AG04450 (cell line): ENCODE results near the gene EBF3. TPM values are rescaled to one million over a fixed set of nuclear protein-coding genes. Genes with fewer than 3 reads are reported as not detected.

ENCODE experiments used
- CTCF ChIA-PET: fragments of 300-600, 350-600 bp; formaldehyde crosslinking; extraction: SDS; loops from one replicate; lab custom pipeline; 2022; ENCODE audit warnings: antibody characterized with exemption, inconsistent platforms; lab: Charles Lee
- POLR2A ChIA-PET: fragments of 350-600 bp; formaldehyde crosslinking; extraction: SDS; loops from one replicate; lab custom pipeline; 2021; ENCODE audit warnings: antibody characterized with exemption, inconsistent platforms; lab: Yijun Ruan, JAX
- DNase-seq: peaks from one replicate; pipeline ENCODE4 v3.0.0-alpha.2; 2011; ENCODE audit warnings: low read depth, low spot score
- H3K27ac ChIP-seq: one replicate; pipeline ENCODE4 v1.5.1; 2012; ENCODE audit warnings: low read depth, low read length, control low read depth
- H3K27me3 ChIP-seq: one replicate; pipeline ENCODE4 v1.6.0; 2012; ENCODE audit warnings: low read length; ENCODE audit not compliant: control insufficient read depth, insufficient read depth
- H3K4me3 ChIP-seq: 2 replicates; pipeline ENCODE4 v1.5.1; 2011; ENCODE audit warnings: mild to moderate bottlenecking, low read depth, low read length, control low read depth
- H3K9me3 ChIP-seq: 2 replicates; pipeline ENCODE4 v1.5.1; 2012; ENCODE audit warnings: low read length; ENCODE audit not compliant: control insufficient read depth, insufficient read depth
- polyA plus RNA-seq: library from polyadenylated mRNA; depleted of rRNA; stranded (reverse); fragments of >200 nt; gene quantifications from 2 replicates; pipeline ENCODE4 v1.2.3, GENCODE V29; 2011
- TF ChIP-seq, protein P1 (sequence below): IDR thresholded peaks from 2 replicates; pipeline ENCODE4 v1.5.1; 2011; ENCODE audit warnings: low read depth, low read length, control low read depth, inconsistent platforms

The EBF3 gene
- polyA plus RNA-seq, 1 experiment: 0.01 TPM

DNA sequence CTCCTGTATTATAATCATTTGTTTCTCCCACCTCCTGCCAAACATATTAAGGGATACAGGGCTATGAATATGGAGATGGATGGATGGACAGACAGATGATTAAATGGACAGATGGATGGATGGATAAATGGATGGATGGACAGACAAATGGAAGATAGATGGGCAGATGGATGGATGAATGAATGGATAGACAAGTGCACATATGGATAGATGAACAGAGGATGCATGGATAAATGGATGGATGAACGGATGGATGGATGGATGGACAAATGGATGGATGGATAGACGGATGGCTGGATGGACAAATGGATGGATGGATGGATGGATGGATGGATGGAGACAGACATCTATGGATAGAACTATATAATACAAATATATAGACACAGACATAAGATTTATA is 59.8 kb downstream of the EBF3 start:
- Histone ChIP-seq H3K27ac (no peak overlapping the region), H3K4me3 (no peak overlapping the region), H3K9me3 (peaks cover 7% of the 10 kb centered on the region), H3K27me3 (peaks cover 2% of the 10 kb centered on the region)
- TF ChIP-seq, protein P1, sequence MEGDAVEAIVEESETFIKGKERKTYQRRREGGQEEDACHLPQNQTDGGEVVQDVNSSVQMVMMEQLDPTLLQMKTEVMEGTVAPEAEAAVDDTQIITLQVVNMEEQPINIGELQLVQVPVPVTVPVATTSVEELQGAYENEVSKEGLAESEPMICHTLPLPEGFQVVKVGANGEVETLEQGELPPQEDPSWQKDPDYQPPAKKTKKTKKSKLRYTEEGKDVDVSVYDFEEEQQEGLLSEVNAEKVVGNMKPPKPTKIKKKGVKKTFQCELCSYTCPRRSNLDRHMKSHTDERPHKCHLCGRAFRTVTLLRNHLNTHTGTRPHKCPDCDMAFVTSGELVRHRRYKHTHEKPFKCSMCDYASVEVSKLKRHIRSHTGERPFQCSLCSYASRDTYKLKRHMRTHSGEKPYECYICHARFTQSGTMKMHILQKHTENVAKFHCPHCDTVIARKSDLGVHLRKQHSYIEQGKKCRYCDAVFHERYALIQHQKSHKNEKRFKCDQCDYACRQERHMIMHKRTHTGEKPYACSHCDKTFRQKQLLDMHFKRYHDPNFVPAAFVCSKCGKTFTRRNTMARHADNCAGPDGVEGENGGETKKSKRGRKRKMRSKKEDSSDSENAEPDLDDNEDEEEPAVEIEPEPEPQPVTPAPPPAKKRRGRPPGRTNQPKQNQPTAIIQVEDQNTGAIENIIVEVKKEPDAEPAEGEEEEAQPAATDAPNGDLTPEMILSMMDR: no peak
- CTCF ChIA-PET: no interaction called here
- no peak for DNase-seq
- POLR2A ChIA-PET: no interaction called here

GRCh38 chr10:129901389-129902006 is 62.6 kb downstream of the EBF3 start:
- TF ChIP-seq, protein P1: no peak
- H3K9me3 ChIP-seq: peaks cover 8% of the 10 kb centered on the region; the same call in 1 of the 2 replicates
- no peak for DNase-seq
- ChIA-PET POLR2A (no interaction called here), CTCF (interaction anchor here (0.6 kb wide), 1 partner anchor 116 kb away, joined by 4 read pairs; no protein-coding TSS in a partner anchor)
- peaks cover 7% of the 10 kb centered on the region for H3K27me3 ChIP-seq
- H3K27ac ChIP-seq: no peak overlapping the region
- H3K4me3 ChIP-seq: no peak overlapping the region

DNA sequence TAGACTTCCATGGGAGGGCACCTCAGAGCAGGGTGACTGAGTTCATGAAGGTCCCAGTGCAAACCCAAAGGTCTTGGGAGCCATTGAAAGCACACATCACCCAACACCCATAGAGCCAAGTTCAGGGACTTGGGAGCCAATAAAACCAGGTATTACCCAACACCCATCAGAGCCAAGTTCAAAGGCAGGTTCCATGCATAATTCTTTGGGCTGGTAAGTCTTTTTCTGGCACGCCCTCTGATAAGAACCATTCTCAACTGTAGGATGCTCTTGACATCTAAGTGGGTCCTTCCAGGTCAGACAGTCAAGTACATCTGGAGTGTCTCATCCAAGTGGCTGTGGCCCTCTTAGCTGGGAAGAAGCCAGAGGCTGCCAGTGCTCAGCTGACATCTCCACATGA is 63.2 kb downstream of the EBF3 start:
- TF ChIP-seq, protein P1: no peak
- Histone ChIP-seq H3K4me3 (no peak overlapping the region), H3K9me3 (peaks cover 10% of the 10 kb centered on the region; the same call in 1 of the 2 replicates), H3K27ac (no peak overlapping the region), H3K27me3 (peaks cover 7% of the 10 kb centered on the region)
- ChIA-PET POLR2A (no interaction called here), CTCF (no interaction called here)
- DNase-seq: no peak

GRCh38 chr10:129899276-129900130 is 64.6 kb downstream of the EBF3 start:
- ChIA-PET CTCF (no interaction called here), POLR2A (no interaction called here)
- Histone ChIP-seq H3K27ac (no peak overlapping the region), H3K9me3 (peaks cover 7% of the 10 kb centered on the region; the same call in 1 of the 2 replicates), H3K27me3 (peaks cover 7% of the 10 kb centered on the region), H3K4me3 (no peak overlapping the region)
- TF ChIP-seq, protein P1: no peak
- DNase-seq: no peak
